Testis (tissue), 3 donors: ENCODE measurements around the gene CHKA. TPM values are rescaled to one million over a fixed set of nuclear protein-coding genes. Genes with fewer than 3 reads are reported as not detected.
"Not testable (repeated sequence)": the region's sequence is repeated elsewhere in the genome, so short reads cannot be mapped to it uniquely, and the experiment has no call there.

Experiments used
- DNase-seq: peaks from one replicate; pipeline ENCODE4 v3.0.0-alpha.2; 2019
- H3K27ac ChIP-seq, 2 donors: fragments of 200-600 bp; sonication (generic); one replicate each; pipeline ENCODE4 v1.5.1; 2019
- H3K27me3 ChIP-seq: fragments of 200-600 bp; sonication (generic); one replicate; pipeline ENCODE4 v1.5.1; 2019
- H3K36me3 ChIP-seq: fragments of 200-600 bp; sonication (generic); one replicate; pipeline ENCODE4 v1.5.1; 2017; ENCODE audit warnings: low read depth; ENCODE audit errors: missing control alignments
- H3K4me1 ChIP-seq: fragments of 200-600 bp; sonication (generic); one replicate; pipeline ENCODE4 v1.5.1; 2019
- H3K4me3 ChIP-seq, 2 donors: fragments of 200-600 bp; sonication (generic); one replicate each; pipeline ENCODE4 v1.5.1; 2017 to 2019
- H3K9me3 ChIP-seq: fragments of 200-600 bp; sonication (generic); one replicate; pipeline ENCODE4 v1.5.1; 2017
- POLR2A ChIP-seq: fragments of 450-650 bp; IDR thresholded peaks from one replicate; pipeline ENCODE4 v1.6.1; 2017; ENCODE audit warnings: antibody characterized with exemption, mild to moderate bottlenecking, moderate library complexity
- WGBS, 2 donors: methylation state at CpG; one replicate each; pipeline ENCODE4 v1.1.5; 2018; 5-methylcytosine and 5-hydroxymethylcytosine counted together
- intact Hi-C: fragments of 100-400 bp; cut with DNase I; formaldehyde crosslinking; loops from one replicate; pipeline ENCODE4 v1.15.1; 2023; ENCODE audit warnings: low total_unique reads
- polyA plus RNA-seq: library from polyadenylated mRNA; stranded (reverse); fragments of 350-450 nt; fragmentation: Illumina TruSeq; extraction: RNeasy Lipid Tissue Mini Kit (QIAGEN cat#74804); gene quantifications from one replicate; pipeline ENCODE4 v1.2.3, GENCODE V29; 2014; ENCODE audit warnings: low read depth, low replicate concordance; ENCODE audit not compliant: insufficient read depth
- total RNA-seq, 2 donors: library from RNA; depleted of rRNA; stranded (reverse); fragments of >200 nt; gene quantifications; one replicate each; pipeline ENCODE4 v1.2.3, GENCODE V29; 2016
- TF ChIP-seq, protein P1 (sequence below), 3 experiments: fragments of 450-650 bp in 2 of 3; fragments of 200-600 bp in 1 of 3; sonication (generic) in 1 of 3; IDR thresholded peaks; one replicate each; pipeline ENCODE4 v1.5.1; 2016 to 2019; ENCODE audit warnings: antibody characterized with exemption in 3 of 3, mild to moderate bottlenecking in 2 of 3, moderate library complexity in 1 of 3

Gene CHKA
- total and polyA plus RNA-seq, 3 donors from 2014 or later: 145 to 200 (median 180) TPM

DNA sequence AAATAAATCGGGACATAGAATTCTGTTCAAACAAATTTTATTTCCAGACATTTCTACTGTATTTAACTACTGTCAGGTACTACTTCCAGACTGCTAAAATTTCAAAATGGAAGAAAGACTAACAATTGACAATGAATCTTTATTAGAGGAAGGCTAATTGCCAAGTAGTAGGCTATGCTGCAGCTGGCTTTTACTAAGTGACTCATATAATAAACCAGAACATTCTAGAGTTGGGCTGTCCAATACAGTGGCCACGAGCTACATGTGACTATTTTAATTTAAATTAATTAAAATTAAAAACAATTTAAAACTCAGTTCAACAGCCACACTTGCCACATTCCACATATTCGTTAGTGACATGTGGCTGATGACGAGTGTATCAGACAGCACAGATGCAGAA, 27.6 kb downstream of the CHKA start:
- Histone ChIP-seq H3K4me3 (no peak overlapping the region), H3K4me1 (no peaks in the 10 kb centered on the region), H3K9me3 (no peaks in the 10 kb centered on the region), H3K27me3 (no peaks in the 10 kb centered on the region), H3K27ac (no peak overlapping the region), H3K36me3 (no peaks in the 10 kb centered on the region)
- intact Hi-C loops: no loop called here
- TF ChIP-seq POLR2A: no peak
- TF ChIP-seq, protein P1, sequence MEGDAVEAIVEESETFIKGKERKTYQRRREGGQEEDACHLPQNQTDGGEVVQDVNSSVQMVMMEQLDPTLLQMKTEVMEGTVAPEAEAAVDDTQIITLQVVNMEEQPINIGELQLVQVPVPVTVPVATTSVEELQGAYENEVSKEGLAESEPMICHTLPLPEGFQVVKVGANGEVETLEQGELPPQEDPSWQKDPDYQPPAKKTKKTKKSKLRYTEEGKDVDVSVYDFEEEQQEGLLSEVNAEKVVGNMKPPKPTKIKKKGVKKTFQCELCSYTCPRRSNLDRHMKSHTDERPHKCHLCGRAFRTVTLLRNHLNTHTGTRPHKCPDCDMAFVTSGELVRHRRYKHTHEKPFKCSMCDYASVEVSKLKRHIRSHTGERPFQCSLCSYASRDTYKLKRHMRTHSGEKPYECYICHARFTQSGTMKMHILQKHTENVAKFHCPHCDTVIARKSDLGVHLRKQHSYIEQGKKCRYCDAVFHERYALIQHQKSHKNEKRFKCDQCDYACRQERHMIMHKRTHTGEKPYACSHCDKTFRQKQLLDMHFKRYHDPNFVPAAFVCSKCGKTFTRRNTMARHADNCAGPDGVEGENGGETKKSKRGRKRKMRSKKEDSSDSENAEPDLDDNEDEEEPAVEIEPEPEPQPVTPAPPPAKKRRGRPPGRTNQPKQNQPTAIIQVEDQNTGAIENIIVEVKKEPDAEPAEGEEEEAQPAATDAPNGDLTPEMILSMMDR (IDR thresholded peaks at IDR 0.05): no peak
- 87 to 91% methylated on average over 4 of the region's 4 CpGs for WGBS, 2 donors
- no peak for DNase-seq

DNA sequence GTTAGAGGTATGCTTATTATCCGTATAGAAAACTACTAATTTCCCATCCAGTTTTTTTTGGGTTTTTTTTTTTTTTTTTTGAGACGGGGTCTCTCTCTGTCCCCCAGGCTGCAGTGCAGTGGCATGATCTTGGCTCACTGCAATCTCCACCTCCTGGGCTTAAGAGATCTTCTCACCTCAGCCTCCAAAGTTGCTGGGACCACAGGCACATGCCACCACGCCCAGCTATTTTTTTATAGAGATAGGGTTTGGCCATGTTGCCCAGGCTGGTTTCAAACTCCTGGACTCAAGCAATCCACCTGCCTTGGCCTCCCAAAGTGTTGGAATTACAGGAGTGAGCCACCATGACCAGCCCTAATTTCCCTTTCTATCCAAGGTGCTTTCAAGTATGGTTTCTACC, 28.2 kb downstream of the CHKA start:
- H3K4me1 ChIP-seq, H3K27ac ChIP-seq, H3K36me3 ChIP-seq, H3K27me3 ChIP-seq, intact Hi-C loops, H3K9me3 ChIP-seq, H3K4me3 ChIP-seq, DNase-seq: not testable (repeated sequence)
- WGBS, 2 donors: 94 to 96% methylated on average over 3 of the region's 3 CpGs

DNA sequence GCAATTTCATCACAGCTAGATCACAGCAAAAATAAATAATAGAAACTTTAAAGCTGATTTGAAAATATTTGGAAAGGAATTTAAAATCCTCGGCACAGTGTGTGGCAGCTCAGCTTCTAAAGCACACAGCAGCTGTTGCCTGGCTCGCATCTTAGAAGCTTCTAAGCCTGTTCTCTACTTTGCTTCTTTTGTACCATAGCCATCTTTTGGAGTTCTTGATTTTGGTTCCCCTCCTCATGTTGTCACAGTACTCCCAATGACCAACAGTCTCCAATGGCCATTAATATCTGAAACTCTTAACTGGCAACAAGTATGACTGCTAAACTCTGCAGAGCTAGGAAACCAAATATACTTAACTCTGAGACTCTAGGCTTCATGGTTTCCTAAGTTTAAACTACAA, 28.8 kb downstream of the CHKA start:
- Histone ChIP-seq H3K27ac (no peak overlapping the region), H3K9me3 (no peaks in the 10 kb centered on the region), H3K27me3 (no peaks in the 10 kb centered on the region), H3K4me3 (no peak overlapping the region), H3K4me1 (no peaks in the 10 kb centered on the region), H3K36me3 (no peaks in the 10 kb centered on the region)
- 77 to 85% methylated on average over 2 of the region's 2 CpGs for WGBS, 2 donors
- intact Hi-C loops: no loop called here
- no peak for DNase-seq
- TF ChIP-seq POLR2A: no peak
- TF ChIP-seq, protein P1 (IDR thresholded peaks at IDR 0.05): no peak

DNA sequence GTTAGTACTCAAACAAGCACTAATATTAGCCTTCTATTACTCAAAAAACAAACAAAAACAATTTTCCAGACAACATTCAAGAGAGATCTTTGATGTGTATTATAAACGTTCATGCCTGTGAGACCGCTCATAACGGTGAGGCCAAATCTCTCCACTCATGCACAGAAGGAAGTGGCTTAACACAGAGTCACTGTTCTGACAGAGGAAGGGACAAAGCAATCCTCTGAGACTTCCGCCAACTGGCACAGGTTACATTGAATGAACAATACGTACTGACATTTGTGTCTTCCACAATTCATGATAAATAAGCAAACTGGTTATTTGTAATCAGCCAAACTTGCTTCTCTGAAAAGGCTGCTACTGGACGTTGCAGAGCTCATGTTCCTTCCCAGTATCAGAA, 30.5 kb downstream of the CHKA start:
- H3K27me3 ChIP-seq: no peaks in the 10 kb centered on the region
- WGBS, 2 donors: 61 to 62% methylated on average over 6 of the region's 6 CpGs

GRCh38 chr11:68090287-68090686, 30.9 kb downstream of the CHKA start:
- Histone ChIP-seq H3K9me3 (no peaks in the 10 kb centered on the region), H3K27me3 (no peaks in the 10 kb centered on the region), H3K36me3 (no peaks in the 10 kb centered on the region), H3K4me3 (no peak overlapping the region), H3K27ac (no peak overlapping the region), H3K4me1 (no peaks in the 10 kb centered on the region)
- intact Hi-C loops: no loop called here
- no peak for DNase-seq
- 70 to 78% methylated on average over 1 of the region's 1 CpG for WGBS, 2 donors
- TF ChIP-seq, protein P1 (IDR thresholded peaks at IDR 0.05): no peak
- TF ChIP-seq POLR2A: no peak

More for the DNA sequence above, 30.5 kb downstream of the CHKA start:
- no peak for DNase-seq
- H3K4me1 ChIP-seq: no peaks in the 10 kb centered on the region
- H3K27ac ChIP-seq: no peak overlapping the region
- TF ChIP-seq, protein P1 (IDR thresholded peaks at IDR 0.05): no peak
- TF ChIP-seq POLR2A: no peak
- intact Hi-C loops: no loop called here
- no peak overlapping the region for H3K4me3 ChIP-seq
- H3K36me3 ChIP-seq: no peaks in the 10 kb centered on the region
- no peaks in the 10 kb centered on the region for H3K9me3 ChIP-seq
